ENCODE measurements around the gene SYT2.

- TF ChIP-seq CTCF (IDR thresholded peaks at IDR 0.05), result no peak
- no peak for TF ChIP-seq POLR2A (IDR thresholded peaks at IDR 0.05)
Observed at GRCh38 chr1:202600432-202601041, 109.7 kb downstream of the SYT2 start.
